HG03558 (cell line): Measurements from ENCODE around the gene ENC1.

Experiments
- ATAC-seq: cut with Tn5 transposase; IDR thresholded peaks from one replicate; pipeline ENCODE4 v1.9.1; 2021; ENCODE audit warnings: moderate number of reproducible peaks; ENCODE audit not compliant: unreplicated experiment; ENCODE audit errors: extremely low read depth

The ENC1 gene

GRCh38 chr5:74616236-74617146, 24.0 kb downstream of the ENC1 start:
- no peak for ATAC-seq

- no peak for ATAC-seq
Measured at GRCh38 chr5:74613283-74613682, 27.2 kb downstream of the ENC1 start.

- no peak for ATAC-seq
Measured at GRCh38 chr5:74612045-74612444, 28.5 kb downstream of the ENC1 start.

- ATAC-seq = no peak
Measured at GRCh38 chr5:74608736-74609601, 31.6 kb downstream of the ENC1 start.

DNA sequence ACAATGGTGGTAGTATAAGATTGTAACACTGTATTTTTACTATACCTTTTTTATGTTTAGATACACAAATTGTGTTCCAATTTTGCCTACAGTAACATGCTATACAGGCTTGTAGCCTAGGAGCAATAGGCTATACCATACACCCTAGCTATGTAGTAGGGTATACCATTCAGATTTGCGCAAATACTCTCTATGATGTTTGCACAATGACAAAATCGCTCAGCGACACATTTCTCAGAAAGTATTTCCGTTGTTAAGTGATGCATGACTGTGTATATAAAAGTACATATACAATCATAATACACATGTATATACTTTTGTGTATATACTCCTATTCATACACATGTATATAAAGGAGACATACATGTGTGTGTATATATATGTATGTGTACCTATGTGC, 34.8 kb downstream of the ENC1 start:
- ATAC-seq = no peak

GRCh38 chr5:74603376-74603775, 37.2 kb downstream of the ENC1 start:
- no peak for ATAC-seq

- no peak for ATAC-seq
Measured at GRCh38 chr5:74599148-74599547, 41.4 kb downstream of the ENC1 start.

GRCh38 chr5:74598731-74599130, 41.8 kb downstream of the ENC1 start:
- no peak for ATAC-seq

- no peak for ATAC-seq
Measured at GRCh38 chr5:74596927-74597326, 43.6 kb downstream of the ENC1 start.

- no peak for ATAC-seq
Measured at GRCh38 chr5:74595143-74595925, 45.2 kb downstream of the ENC1 start.

- ATAC-seq = no peak
Measured at GRCh38 chr5:74594137-74595040, 46.1 kb downstream of the ENC1 start.

DNA sequence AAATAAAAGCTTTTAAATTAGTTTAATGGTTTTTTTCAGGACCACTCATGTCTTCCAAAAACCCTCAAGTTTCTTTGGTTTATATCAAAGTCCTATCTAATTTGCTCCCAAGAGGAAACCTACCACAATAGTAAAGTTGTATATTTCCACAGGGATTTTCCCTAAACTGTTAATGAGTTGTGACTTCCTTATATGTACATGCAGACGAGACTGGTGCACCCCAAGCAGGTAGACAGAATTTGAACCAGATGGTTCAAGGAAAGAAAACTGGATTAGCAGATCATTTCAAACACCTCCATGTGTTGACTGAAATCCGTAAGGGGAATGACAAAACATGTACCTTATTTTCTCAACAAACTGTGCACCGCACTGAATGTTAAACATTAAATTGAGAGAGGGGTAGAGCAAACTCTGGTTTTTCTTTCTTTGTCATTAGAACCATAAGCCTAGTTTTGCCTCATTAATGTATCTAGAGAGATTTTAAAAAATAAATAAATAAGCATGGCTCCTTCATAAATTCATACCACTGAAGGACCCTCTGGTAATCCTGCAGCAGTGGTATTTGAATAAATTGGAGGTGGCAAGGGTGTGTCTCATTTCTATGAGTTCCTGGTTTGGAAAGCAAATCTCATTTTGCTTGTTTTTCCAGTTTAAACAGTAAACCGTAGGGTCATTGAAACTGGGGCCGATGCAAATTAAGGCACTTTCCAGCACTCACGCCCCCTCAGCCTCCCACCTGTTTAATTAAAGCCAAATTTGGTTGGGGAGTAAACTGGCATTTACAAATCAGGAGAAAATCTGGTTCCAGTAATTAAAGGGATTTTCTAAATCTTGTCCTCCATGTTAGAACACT, 51.1 kb downstream of the ENC1 start:
- ATAC-seq = no peak

DNA sequence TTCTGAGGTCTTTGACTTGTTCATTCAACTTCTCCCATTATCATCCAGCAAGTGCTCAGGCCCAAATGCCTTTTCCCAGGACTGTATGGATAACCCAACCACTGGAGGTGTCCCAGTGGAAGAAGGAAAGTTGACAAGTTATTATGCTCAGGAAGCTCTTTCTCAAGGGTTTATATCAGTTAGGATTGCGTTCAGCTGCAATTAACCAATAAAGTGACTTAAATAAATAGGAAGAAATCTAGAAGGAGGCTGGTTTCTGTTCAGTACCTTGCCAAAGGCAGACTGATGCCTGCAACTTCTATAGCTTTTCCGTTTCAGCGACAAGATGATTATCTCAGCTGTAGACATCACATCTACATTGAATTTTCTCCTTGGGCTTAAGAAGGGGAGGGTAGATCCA, 52.1 kb downstream of the ENC1 start:
- no peak for ATAC-seq

DNA sequence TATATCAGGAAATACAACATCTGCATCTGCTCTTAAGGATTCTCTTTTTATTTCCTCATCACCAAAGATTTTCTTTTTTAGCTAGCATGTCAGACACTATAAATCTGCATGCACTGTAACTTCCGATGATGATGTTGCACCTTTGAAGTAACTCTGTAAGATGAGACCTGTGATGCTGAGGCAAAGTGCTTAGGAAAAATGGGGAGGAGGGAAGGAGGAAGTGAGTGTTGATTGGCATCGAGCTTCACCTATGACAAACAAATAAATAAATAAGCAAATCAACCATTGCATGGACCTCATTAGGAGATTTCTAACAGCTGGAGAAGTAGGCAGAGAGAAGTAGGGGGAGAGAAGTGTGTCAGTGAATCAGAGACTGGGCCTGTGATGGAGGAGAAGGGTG, 52.6 kb downstream of the ENC1 start:
- no peak for ATAC-seq

- ATAC-seq = no peak
Measured at GRCh38 chr5:74587300-74587699, 53.2 kb downstream of the ENC1 start.

- no peak for ATAC-seq
Measured at GRCh38 chr5:74586856-74587255, 53.7 kb downstream of the ENC1 start.

DNA sequence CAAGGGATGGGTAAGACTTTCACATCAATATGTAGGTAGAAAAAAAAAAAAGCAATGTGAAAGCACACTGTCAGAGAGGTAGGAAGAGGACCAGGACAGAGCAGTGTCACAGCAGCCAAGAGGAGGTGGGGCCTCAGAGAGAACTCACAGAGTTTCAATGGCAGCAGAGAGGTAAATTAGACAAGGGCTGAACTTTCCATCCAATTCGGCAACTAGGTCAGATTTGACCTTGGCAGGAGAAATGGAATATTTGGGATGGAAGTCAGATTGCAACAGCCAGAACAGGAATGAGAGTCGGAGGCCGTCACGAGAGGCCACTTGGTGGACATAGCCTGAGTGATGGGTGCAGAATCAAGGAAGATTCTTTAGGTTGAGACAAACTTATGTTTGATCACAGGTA, 57.7 kb downstream of the ENC1 start:
- ATAC-seq = no peak

GRCh38 chr5:74581988-74582365, 58.6 kb downstream of the ENC1 start:
- no peak for ATAC-seq

GRCh38 chr5:74580729-74581109, 59.8 kb downstream of the ENC1 start:
- no peak for ATAC-seq
